ENCODE measurements around the gene FIBCD1.
"Not testable (repeated sequence)": the region's sequence is repeated elsewhere in the genome, so short reads cannot be mapped to it uniquely, and the experiment has no call there.

The FIBCD1 gene

GRCh38 chr9:130972957-130973685 is 34.1 kb upstream of the FIBCD1 start:
- no peak for DNase-seq

- no peak for DNase-seq
These were observed 33.4 kb upstream of the FIBCD1 start for GRCh38 chr9:130972277-130972956.

DNA sequence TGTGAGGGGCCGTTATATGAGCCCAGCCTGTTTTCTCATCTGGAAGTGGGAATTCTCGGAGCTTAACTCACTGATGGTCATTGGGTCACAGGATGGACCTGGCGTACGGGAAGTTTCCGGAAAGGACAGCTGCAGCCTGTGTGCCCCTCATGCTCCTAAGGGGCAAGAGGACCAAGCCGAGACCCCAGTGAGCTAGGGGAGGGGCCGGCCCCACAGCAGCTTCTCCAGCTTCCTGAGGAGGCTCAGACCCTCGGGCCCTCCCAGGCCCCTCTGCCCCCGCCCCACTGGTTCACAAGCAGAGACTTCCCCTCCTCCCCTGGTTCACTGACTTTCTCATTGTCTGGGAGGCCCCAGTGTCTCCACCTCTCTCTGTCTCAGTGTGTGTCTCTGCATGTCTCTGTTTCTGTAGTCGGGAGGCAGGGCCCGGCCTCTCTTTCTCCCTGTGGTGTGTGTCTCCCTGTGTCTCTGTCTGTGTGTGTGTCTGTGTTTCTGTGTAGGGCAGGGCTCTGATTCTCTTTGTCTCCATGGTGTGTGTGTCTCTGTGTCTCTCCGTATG is 32.3 kb upstream of the FIBCD1 start:
- no peak for DNase-seq

- no peak for DNase-seq
These were observed 31.8 kb upstream of the FIBCD1 start for GRCh38 chr9:130970855-130971254.

DNA sequence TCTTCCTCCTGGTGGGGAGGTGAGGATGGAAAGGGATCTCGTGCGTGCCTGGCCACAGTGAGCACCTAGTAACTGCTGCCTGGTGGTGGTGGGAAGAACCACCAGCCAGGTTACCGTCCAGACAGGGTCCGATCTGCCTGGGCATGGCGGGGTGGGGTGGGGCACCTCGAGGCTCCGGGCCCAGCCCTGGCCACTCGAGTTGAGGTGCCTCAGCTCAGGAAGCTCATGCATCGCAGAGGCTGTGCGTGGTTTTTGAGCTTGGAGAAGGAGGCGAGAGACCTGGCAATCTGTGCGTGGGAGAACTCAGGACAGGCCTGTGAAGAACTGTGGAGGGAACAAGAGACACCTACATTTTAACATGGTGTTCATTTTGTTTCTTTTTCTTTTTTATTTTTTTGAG is 31.0 kb upstream of the FIBCD1 start:
- DNase-seq: no peak

- no peak for DNase-seq
These were observed 26.6 kb upstream of the FIBCD1 start for GRCh38 chr9:130965680-130966079.

- DNase-seq: no peak
These were observed 24.9 kb upstream of the FIBCD1 start for GRCh38 chr9:130963916-130964315.

GRCh38 chr9:130963337-130963908 is 24.4 kb upstream of the FIBCD1 start:
- DNase-seq: no peak

DNA sequence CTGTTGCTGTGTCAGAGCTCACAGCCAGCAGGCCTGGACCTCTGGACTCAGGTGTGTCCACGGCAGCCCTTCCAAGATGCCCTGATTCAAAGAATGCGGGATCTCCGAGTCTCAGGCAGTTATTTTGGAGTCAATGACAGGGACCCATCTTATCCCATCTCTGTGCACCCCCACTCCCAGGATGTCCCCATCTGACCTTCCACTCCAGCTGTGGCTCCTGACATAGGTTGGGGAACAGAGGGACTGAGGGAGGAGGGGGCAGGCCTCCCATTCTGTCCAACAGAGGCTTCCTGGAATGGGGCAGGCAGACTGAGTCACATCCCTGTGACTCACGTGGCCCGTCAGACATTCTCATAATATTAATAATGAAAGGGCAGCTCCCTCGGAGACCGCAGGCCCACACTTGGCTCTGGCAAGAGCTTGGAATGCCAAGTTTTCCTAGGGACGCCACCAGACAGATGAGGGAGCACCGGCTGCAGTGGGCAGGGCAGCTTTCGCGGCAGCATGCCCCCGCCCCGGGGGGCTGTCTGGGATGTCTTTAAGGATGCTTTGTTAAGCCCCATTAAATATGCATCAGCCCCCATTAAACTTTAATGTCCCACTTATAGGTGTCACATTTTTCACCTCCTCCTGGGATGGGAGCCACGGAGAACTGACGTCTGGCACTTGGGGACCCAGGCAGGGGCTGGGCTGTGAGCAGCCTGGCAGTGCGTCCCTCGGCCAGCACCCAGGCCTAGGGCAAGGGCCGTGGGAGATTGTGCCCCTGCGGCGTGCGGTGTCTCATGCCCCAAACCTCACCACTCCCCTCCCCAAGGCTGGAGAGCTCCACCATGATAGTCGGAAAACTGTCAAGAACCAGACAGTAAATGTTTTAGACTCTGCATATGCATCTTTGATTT is 23.6 kb upstream of the FIBCD1 start:
- no peak for DNase-seq

DNA sequence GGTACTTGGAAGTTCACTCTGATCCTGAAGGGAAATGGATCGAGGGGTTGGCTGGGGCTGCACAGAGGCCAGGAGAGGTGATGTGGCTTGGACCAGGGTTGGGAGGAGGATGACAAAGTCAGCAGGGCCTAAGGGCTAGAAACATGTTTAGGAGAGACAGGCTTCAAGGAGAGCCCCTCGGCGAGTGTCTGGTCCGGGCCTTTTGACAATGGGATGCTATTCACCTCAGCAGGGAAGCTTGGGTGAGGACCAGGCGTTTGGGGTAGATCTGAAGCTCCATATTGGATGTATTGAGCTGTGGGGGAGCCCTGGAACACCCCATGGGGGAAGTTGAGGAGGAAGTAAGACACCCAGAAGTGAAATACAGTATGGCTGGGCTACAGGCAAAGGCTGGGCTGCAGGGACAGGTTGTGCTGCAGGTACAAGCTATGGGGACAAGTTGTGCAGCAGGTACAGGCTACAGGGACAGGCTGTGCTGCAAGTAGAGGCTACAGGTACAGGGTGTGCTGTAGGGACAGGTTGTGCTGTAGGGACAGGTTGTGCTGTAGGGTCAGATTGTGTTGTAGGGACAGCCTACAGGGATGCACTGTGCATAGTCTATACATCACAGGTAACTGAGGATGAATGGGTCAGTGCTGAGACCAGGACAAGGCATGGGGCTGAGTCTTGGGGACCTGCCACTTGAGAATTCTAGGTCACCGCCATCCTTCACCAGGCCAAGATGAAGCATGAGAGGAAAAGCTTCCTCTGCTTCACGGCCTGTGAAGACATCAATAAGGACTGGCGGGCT is 22.7 kb upstream of the FIBCD1 start:
- no peak for DNase-seq

GRCh38 chr9:130960522-130961378 is 21.7 kb upstream of the FIBCD1 start:
- DNase-seq: no peak

- DNase-seq: no peak
These were observed 20.8 kb upstream of the FIBCD1 start for GRCh38 chr9:130959809-130960334.

GRCh38 chr9:130958564-130958963 is 19.5 kb upstream of the FIBCD1 start:
- DNase-seq: not testable (repeated sequence)

DNA sequence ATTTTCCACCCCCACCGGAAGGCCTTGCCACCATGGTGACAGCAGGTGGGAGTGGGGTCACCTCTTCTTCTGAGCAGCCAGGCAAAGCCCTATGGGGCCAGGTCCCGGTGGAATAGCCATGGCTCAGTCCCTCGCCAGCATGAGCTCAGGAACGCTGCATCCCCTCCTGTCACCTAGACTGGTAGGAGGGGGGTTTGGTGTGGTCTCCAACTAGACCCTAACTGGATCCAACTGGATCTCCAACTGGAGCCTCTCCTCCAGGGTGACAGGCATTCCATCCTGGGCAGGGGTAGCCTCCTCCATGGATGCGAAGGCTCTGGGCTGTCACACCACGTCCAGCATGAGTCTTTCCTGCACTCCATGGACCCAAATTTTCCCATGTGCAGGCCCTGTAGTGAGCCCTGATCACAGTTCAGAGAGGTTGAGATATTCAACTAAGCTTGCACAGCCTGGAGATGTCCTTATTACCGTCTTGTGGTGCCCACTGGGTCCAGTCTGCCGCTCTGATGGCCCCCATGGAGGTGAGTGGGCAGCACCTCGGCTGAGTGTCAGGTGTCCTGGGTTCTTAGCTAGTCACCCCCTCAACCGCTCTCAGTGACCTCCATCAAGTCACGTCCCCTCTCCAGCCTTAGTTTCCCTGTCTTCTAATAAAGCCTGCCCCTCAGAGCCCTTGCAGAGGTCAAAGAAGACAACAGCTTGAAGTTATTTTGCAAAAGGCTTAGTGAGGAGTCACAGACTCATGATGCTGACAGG is 18.6 kb upstream of the FIBCD1 start:
- DNase-seq: no peak

GRCh38 chr9:130956636-130957450 is 17.8 kb upstream of the FIBCD1 start:
- no peak for DNase-seq

GRCh38 chr9:130955947-130956621 is 17.0 kb upstream of the FIBCD1 start:
- DNase-seq: no peak

- not testable (repeated sequence) for DNase-seq
These were observed 15.9 kb upstream of the FIBCD1 start for GRCh38 chr9:130954925-130955324.

- no peak for DNase-seq
These were observed 15.3 kb upstream of the FIBCD1 start for GRCh38 chr9:130954317-130954716.
